GM23248 (cell line): ENCODE results near the gene SMOC2.

Experiments used
- EZH2 ChIP-seq: fragments of 200-600 bp; sonication (generic); IDR thresholded peaks from 2 replicates; pipeline ENCODE4 v1.6.1; 2018; ENCODE audit warnings: antibody characterized with exemption, mild to moderate bottlenecking; ENCODE audit not compliant: insufficient read depth, poor library complexity, severe bottlenecking
- EZH2phosphoT487 ChIP-seq: fragments of 200-600 bp; sonication (generic); IDR thresholded peaks from 2 replicates; pipeline ENCODE4 v1.6.1; 2018; ENCODE audit warnings: antibody characterized with exemption, moderate library complexity, mild to moderate bottlenecking, low read depth; ENCODE audit not compliant: insufficient read depth

DNA sequence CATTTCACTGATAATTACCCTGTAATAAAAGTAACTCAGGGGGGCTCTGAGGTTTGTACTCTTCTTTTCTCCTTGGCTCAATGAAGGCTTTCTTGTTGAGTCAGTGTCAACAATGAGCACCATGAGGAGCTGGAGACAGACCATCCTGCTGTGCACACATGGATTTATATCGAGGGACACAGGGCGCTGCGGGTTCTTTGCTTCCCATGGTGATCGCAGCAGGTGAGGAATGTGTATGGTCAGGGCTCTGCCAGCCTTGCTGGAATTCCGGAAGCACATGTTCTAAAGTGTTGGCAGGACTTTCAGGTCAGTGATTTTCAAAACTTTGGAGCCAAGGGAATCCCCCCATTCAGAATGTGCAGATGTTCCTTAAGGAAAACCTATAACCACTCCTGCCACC lies 27.1 kb downstream of the SMOC2 start:
- no peak for TF ChIP-seq EZH2phosphoT487
- no peak for TF ChIP-seq EZH2
